Hepatocyte (in vitro differentiated cells): ENCODE measurements around the gene SHOX. TPM values are rescaled to one million over a fixed set of nuclear protein-coding genes. Genes with fewer than 3 reads are reported as not detected.
"Not testable (repeated sequence)": the region's sequence is repeated elsewhere in the genome, so short reads cannot be mapped to it uniquely, and the experiment has no call there.

ENCODE experiments used
- DNase-seq: peaks from one replicate; pipeline ENCODE4 v3.0.0-alpha.2; 2016; ENCODE audit warnings: low spot score
- H2AFZ ChIP-seq: fragments of 200-600 bp; sonication (generic); 2 replicates; pipeline ENCODE4 v1.6.0; 2016; ENCODE audit warnings: antibody characterized with exemption, mild to moderate bottlenecking
- H3K27ac ChIP-seq: fragments of 200-600 bp; sonication (generic); 2 replicates; pipeline ENCODE4 v1.5.1; 2016; ENCODE audit warnings: mild to moderate bottlenecking
- H3K27me3 ChIP-seq: fragments of 200-600 bp; sonication (generic); 2 replicates; pipeline ENCODE4 v1.6.1; 2016
- H3K36me3 ChIP-seq: fragments of 200-600 bp; sonication (generic); replicated peaks from 2 replicates; pipeline ENCODE4 v1.5.1; 2016; ENCODE audit warnings: low read depth; ENCODE audit not compliant: insufficient read depth
- H3K4me1 ChIP-seq: fragments of 200-600 bp; sonication (generic); 2 replicates; pipeline ENCODE4 v1.5.1; 2016; ENCODE audit warnings: mild to moderate bottlenecking, moderate library complexity; ENCODE audit not compliant: insufficient read depth
- H3K4me2 ChIP-seq: fragments of 200-600 bp; sonication (generic); 2 replicates; pipeline ENCODE4 v1.6.0; 2016
- H3K4me3 ChIP-seq: fragments of 200-600 bp; sonication (generic); 2 replicates; pipeline ENCODE4 v1.5.1; 2016; ENCODE audit warnings: mild to moderate bottlenecking
- H3K79me2 ChIP-seq: fragments of 200-600 bp; sonication (generic); 2 replicates; pipeline ENCODE4 v1.6.0; 2017; ENCODE audit warnings: mild to moderate bottlenecking
- H3K9me2 ChIP-seq: fragments of 200-600 bp; sonication (generic); replicated peaks from 2 replicates; pipeline ENCODE4 v1.6.0; 2017; ENCODE audit warnings: mild to moderate bottlenecking; ENCODE audit not compliant: insufficient read depth
- H3K9me3 ChIP-seq: fragments of 200-600 bp; sonication (generic); 2 replicates; pipeline ENCODE4 v1.5.1; 2016; ENCODE audit warnings: low read depth, mild to moderate bottlenecking
- H4K20me1 ChIP-seq: fragments of 200-600 bp; sonication (generic); 2 replicates; pipeline ENCODE4 v1.6.0; 2016; ENCODE audit warnings: mild to moderate bottlenecking; ENCODE audit not compliant: insufficient read depth, poor library complexity, severe bottlenecking
- EZH2 ChIP-seq: fragments of 200-600 bp; sonication (generic); IDR thresholded peaks from 2 replicates; pipeline ENCODE4 v1.6.1; 2016; ENCODE audit warnings: antibody characterized with exemption, mild to moderate bottlenecking, borderline replicate concordance
- EZH2phosphoT487 ChIP-seq: fragments of 200-600 bp; sonication (generic); IDR thresholded peaks from one replicate; pipeline ENCODE4 v1.6.1; 2018; ENCODE audit warnings: antibody characterized with exemption, mild to moderate bottlenecking, low read depth, moderate library complexity; ENCODE audit not compliant: unreplicated experiment, severe bottlenecking
- WGBS: methylation state at CpG from one replicate; pipeline ENCODE4 v1.1.6; 2016; ENCODE audit warnings: low lambda C conversion rate; ENCODE audit errors: missing lambda C conversion rate; 5-methylcytosine and 5-hydroxymethylcytosine counted together
- polyA plus RNA-seq: library from polyadenylated mRNA; unstranded; fragments of >200 nt; fragmentation: Nextera tagmentation; extraction: Ambion mirVana; gene quantifications from 2 replicates; pipeline ENCODE4 v1.2.1, GENCODE V29; 2016
- total RNA-seq: library from RNA; depleted of rRNA; stranded (reverse); fragments of >200 nt; gene quantifications from 2 replicates; pipeline ENCODE4 v1.2.3, GENCODE V29; 2014
- TF ChIP-seq, protein P1 (sequence below): fragments of 200-600 bp; sonication (generic); IDR thresholded peaks from 2 replicates; pipeline ENCODE4 v1.5.1; 2016; ENCODE audit warnings: antibody characterized with exemption, mild to moderate bottlenecking; ENCODE audit not compliant: poor library complexity

Gene SHOX
- total and polyA plus RNA-seq, 2 experiments from 2014 or later = 0.10 TPM; not detected in 1

DNA sequence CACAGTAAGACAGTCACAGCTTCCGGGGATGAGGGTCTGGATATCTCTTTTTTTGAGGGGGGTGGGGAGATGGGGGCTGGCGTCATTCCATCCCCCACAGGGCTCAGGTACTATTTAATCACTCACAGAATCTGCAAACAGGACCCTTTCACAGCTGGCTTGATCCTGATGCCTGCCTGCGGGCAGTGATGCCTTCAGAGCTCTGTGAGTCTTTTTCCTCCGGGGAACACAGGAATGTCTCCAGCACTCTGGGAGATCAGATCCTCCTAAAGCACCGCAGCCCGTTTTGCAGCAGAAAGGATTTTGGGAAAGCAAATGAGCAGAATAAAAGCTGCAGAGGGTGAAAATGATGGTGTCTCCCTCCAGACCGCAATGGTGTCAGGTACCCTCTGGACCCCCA is 13.2 kb upstream of the SHOX start:
- Histone ChIP-seq H3K36me3 (no peaks in the 10 kb centered on the region), H3K9me2 (no peaks in the 10 kb centered on the region), H3K79me2 (no peaks in the 10 kb centered on the region), H3K4me2 (no peak overlapping the region), H3K9me3 (no peaks in the 10 kb centered on the region), H3K27me3 (peaks cover 44% of the 10 kb centered on the region), H3K27ac (no peak overlapping the region), H3K4me3 (no peak overlapping the region), H2AFZ (no peak overlapping the region), H3K4me1 (no peaks in the 10 kb centered on the region), H4K20me1 (no peaks in the 10 kb centered on the region)
- no peak for TF ChIP-seq EZH2
- 55% methylated on average over 7 of the region's 7 CpGs for WGBS
- no peak for DNase-seq

DNA sequence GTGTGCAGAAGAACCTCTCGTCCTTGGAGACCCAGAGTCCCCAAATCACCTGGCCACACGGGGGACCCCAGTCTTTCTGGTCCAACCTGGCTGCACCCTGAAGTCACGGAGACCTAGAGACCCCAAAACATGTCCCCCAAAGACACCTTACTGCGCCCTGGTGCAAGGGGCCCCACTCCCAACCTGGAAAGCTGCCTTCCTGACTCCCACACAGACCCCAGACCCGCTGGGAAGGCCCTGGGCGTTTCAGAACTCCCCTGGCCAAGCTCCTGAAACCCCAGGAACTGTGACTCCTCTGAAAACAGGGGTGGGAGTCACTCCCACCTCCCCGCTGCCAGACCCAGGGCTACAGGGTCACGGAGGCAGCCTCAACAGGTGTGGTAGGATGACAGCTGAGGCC is 12.7 kb upstream of the SHOX start:
- Histone ChIP-seq H3K9me2 (no peaks in the 10 kb centered on the region), H3K79me2 (no peaks in the 10 kb centered on the region), H3K4me3 (no peak overlapping the region), H3K9me3 (no peaks in the 10 kb centered on the region), H3K27me3 (peaks cover 48% of the 10 kb centered on the region), H3K4me2 (no peak overlapping the region), H3K27ac (no peak overlapping the region), H2AFZ (no peak overlapping the region), H3K4me1 (no peaks in the 10 kb centered on the region), H4K20me1 (no peaks in the 10 kb centered on the region), H3K36me3 (no peaks in the 10 kb centered on the region)
- TF ChIP-seq EZH2phosphoT487 (no peak), EZH2 (no peak)
- TF ChIP-seq, protein P1, sequence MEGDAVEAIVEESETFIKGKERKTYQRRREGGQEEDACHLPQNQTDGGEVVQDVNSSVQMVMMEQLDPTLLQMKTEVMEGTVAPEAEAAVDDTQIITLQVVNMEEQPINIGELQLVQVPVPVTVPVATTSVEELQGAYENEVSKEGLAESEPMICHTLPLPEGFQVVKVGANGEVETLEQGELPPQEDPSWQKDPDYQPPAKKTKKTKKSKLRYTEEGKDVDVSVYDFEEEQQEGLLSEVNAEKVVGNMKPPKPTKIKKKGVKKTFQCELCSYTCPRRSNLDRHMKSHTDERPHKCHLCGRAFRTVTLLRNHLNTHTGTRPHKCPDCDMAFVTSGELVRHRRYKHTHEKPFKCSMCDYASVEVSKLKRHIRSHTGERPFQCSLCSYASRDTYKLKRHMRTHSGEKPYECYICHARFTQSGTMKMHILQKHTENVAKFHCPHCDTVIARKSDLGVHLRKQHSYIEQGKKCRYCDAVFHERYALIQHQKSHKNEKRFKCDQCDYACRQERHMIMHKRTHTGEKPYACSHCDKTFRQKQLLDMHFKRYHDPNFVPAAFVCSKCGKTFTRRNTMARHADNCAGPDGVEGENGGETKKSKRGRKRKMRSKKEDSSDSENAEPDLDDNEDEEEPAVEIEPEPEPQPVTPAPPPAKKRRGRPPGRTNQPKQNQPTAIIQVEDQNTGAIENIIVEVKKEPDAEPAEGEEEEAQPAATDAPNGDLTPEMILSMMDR = no peak
- DNase-seq = no peak
- 67% methylated on average over 8 of the region's 8 CpGs for WGBS

DNA sequence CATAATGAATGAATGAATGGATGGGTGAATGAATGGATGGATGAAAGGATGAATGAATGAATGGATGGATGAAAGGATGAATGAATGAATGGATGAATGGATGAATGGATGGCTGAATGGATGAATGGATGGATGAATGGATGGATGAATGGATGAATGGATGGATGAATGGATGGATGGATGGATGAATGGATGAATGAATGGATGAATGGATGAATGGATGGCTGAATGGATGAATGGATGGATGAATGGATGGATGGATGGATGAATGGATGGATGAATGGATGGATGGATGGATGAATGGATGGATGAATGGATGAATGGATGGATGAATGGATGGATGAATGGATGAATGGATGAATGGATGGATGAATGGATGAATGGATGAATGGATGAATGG is 12.3 kb upstream of the SHOX start:
- H3K4me1 ChIP-seq, DNase-seq, H3K4me2 ChIP-seq, H3K9me2 ChIP-seq, H3K27ac ChIP-seq, H3K79me2 ChIP-seq, H4K20me1 ChIP-seq, H3K9me3 ChIP-seq, H2AFZ ChIP-seq, H3K4me3 ChIP-seq, H3K36me3 ChIP-seq: not testable (repeated sequence)
- H3K27me3 ChIP-seq = peaks cover 52% of the 10 kb centered on the region

DNA sequence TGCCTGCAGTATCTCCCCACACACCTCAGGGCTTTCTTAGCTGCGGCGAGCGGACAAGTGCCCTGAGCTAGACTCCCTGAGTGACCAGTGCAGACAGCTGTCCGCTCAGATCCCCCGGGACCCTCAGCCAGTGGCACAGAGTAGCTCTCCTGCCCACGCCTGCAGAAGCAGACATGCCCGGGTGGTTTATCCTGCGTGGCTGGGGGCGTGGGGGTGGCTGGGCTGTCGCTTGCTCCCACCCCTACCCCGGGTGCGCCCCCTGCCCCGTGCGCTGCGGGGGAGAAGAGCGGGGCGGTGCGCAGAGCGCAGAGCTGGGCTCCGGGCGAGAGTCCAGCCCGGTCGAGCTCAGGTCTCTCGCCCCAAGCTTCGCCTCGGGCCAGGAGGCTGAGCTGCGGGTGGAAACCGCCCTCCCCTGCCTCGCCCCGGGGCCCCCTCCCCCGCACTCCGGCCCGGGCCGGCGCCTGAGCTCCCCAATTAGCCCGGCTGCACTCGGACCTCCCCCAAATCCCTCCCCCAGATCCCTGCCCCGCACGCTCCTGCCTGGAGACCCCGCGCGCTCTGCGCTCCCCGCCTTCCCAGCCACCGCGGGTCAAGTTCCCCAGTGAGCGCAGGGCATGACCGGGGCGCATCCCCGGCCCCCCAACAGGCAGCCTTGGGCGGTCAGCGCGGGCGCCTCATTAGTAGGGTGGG is 11.7 kb upstream of the SHOX start:
- no peak overlapping the region for H3K4me3 ChIP-seq
- no peak for DNase-seq
- no peak overlapping the region for H3K27ac ChIP-seq
- H3K36me3 ChIP-seq = no peaks in the 10 kb centered on the region
- peak overlapping the region; percentile 53 for H3K4me2 ChIP-seq
- H3K79me2 ChIP-seq = no peaks in the 10 kb centered on the region
- H2AFZ ChIP-seq = no peak overlapping the region
- no peaks in the 10 kb centered on the region for H3K9me3 ChIP-seq
- no peaks in the 10 kb centered on the region for H4K20me1 ChIP-seq
- peaks cover 58% of the 10 kb centered on the region for H3K27me3 ChIP-seq
- TF ChIP-seq, protein P1 = no peak
- TF ChIP-seq EZH2phosphoT487 (no peak), EZH2 (no peak)
- no peaks in the 10 kb centered on the region for H3K4me1 ChIP-seq
- no peaks in the 10 kb centered on the region for H3K9me2 ChIP-seq
- WGBS = 27% methylated on average over 20 of the region's 54 CpGs

DNA sequence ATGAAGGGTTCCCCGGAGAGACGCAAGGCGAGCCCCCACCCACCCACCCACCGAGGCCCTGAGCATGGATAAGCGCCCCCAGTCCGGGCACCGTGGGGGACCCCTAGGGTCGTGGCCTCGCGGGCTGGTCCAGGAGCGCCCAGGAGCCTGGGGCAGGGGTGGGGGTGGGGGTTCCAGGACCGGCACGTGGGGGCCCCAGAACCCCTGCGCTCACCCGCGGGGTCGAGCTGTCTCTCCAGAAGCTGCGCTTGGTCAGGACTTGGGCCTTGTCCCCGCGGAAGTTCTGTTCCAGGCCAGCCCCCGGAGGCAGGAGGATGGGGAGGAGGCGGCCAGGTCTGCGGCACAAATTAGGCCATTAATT is 11.2 kb upstream of the SHOX start:
- no peak overlapping the region for H3K27ac ChIP-seq
- no peaks in the 10 kb centered on the region for H4K20me1 ChIP-seq
- DNase-seq = no peak
- TF ChIP-seq, protein P1 = no peak
- TF ChIP-seq EZH2 (no peak), EZH2phosphoT487 (no peak)
- no peaks in the 10 kb centered on the region for H3K9me2 ChIP-seq
- no peak overlapping the region for H2AFZ ChIP-seq
- H3K4me2 ChIP-seq = peak overlapping the region; percentile 53
- no peaks in the 10 kb centered on the region for H3K4me1 ChIP-seq
- H3K4me3 ChIP-seq = no peak overlapping the region
- no peaks in the 10 kb centered on the region for H3K36me3 ChIP-seq
- H3K79me2 ChIP-seq = no peaks in the 10 kb centered on the region
- H3K9me3 ChIP-seq = no peaks in the 10 kb centered on the region
- peaks cover 63% of the 10 kb centered on the region for H3K27me3 ChIP-seq
- 0% methylated on average over 6 of the region's 23 CpGs for WGBS
